AG04449 (cell line): Measurements from ENCODE around the gene CXCR4.

Experiments used
- CTCF ChIA-PET: fragments of 350-600 bp; formaldehyde crosslinking; extraction: SDS; loops from one replicate; lab custom pipeline; 2021; ENCODE audit warnings: antibody characterized with exemption; lab: Yijun Ruan, JAX
- POLR2A ChIA-PET: fragments of 400-600, 350-600 bp; formaldehyde crosslinking; extraction: SDS; loops from one replicate; lab custom pipeline; 2020; ENCODE audit warnings: antibody characterized with exemption, inconsistent platforms; lab: Yijun Ruan, JAX
- DNase-seq: peaks from one replicate; pipeline ENCODE4 v3.0.0-alpha.2; 2010; ENCODE audit warnings: low read depth, low spot score
- H3K4me3 ChIP-seq: 2 replicates; pipeline ENCODE4 v1.5.1; 2011; ENCODE audit warnings: low read depth, mild to moderate bottlenecking, control low read depth, low read length
- CTCF ChIP-seq: IDR thresholded peaks from one replicate; pipeline ENCODE4 v1.5.1; 2011; ENCODE audit warnings: mild to moderate bottlenecking, moderate library complexity, low read length, control low read depth, inconsistent platforms; ENCODE audit not compliant: insufficient read depth; ENCODE audit errors: missing control alignments

Gene CXCR4

GRCh38 chr2:136133586-136133985, 15.6 kb upstream of the CXCR4 start:
- ChIA-PET POLR2A (no interaction called here), CTCF (no interaction called here)
- H3K4me3 ChIP-seq: no peak overlapping the region
- TF ChIP-seq CTCF: no peak
- no peak for DNase-seq

- ChIA-PET CTCF (no interaction called here), POLR2A (no interaction called here)
- DNase-seq: no peak
- no peak for TF ChIP-seq CTCF
- no peak overlapping the region for H3K4me3 ChIP-seq
These were observed 15.2 kb upstream of the CXCR4 start for GRCh38 chr2:136133176-136133575.

GRCh38 chr2:136132825-136133155, 14.8 kb upstream of the CXCR4 start:
- POLR2A ChIA-PET: no interaction called here

GRCh38 chr2:136131961-136132824, 14.2 kb upstream of the CXCR4 start:
- no peak for TF ChIP-seq CTCF
- POLR2A ChIA-PET: no interaction called here
- H3K4me3 ChIP-seq: no peak overlapping the region
- no peak for DNase-seq
- CTCF ChIA-PET: no interaction called here

More at GRCh38 chr2:136132825-136133155, 14.8 kb upstream of the CXCR4 start:
- H3K4me3 ChIP-seq: no peak overlapping the region
- TF ChIP-seq CTCF: no peak
- no peak for DNase-seq
- CTCF ChIA-PET: no interaction called here

GRCh38 chr2:136131484-136131960, 13.6 kb upstream of the CXCR4 start:
- CTCF ChIA-PET: no interaction called here
- no peak for TF ChIP-seq CTCF
- H3K4me3 ChIP-seq: no peak overlapping the region
- POLR2A ChIA-PET: no interaction called here
- no peak for DNase-seq

- TF ChIP-seq CTCF: no peak
- CTCF ChIA-PET: no interaction called here
- POLR2A ChIA-PET: no interaction called here
- no peak overlapping the region for H3K4me3 ChIP-seq
- DNase-seq: no peak
These were observed 12.6 kb upstream of the CXCR4 start for GRCh38 chr2:136130511-136130910.
